H9 (cell line): ENCODE measurements around the gene GGA1. TPM values are rescaled to one million over a fixed set of nuclear protein-coding genes. Genes with fewer than 3 reads are reported as not detected.

Experiments
- DNase-seq: peaks from one replicate; pipeline ENCODE4 v3.0.0-alpha.2; 2017
- H2AFZ ChIP-seq: one replicate; pipeline ENCODE4 v1.6.1; 2013; ENCODE audit warnings: mild to moderate bottlenecking, low read length, control low read depth, moderate library complexity
- H2AK5ac ChIP-seq: 2 replicates; pipeline ENCODE4 v1.6.1; 2013; ENCODE audit warnings: low read length, control low read depth, mixed read lengths; ENCODE audit not compliant: insufficient read length
- H2BK120ac ChIP-seq: one replicate; pipeline ENCODE4 v1.6.1; 2013; ENCODE audit warnings: low read depth, mild to moderate bottlenecking, low read length, control low read depth, inconsistent platforms; ENCODE audit not compliant: poor library complexity, severe bottlenecking
- H2BK12ac ChIP-seq: 2 replicates; pipeline ENCODE4 v1.6.1; 2013; ENCODE audit warnings: low read length, control low read depth, mixed read lengths, low read depth; ENCODE audit not compliant: insufficient read length
- H2BK15ac ChIP-seq: 2 replicates; pipeline ENCODE4 v1.6.1; 2013; ENCODE audit warnings: low read depth, low read length, control low read depth
- H2BK20ac ChIP-seq: one replicate; pipeline ENCODE4 v1.6.1; 2013; ENCODE audit warnings: low read depth, mild to moderate bottlenecking, low read length, control low read depth, inconsistent platforms; ENCODE audit not compliant: poor library complexity, severe bottlenecking
- H2BK5ac ChIP-seq: 2 replicates; pipeline ENCODE4 v1.6.1; 2013; ENCODE audit warnings: low read length, control low read depth, mixed read lengths; ENCODE audit not compliant: insufficient read length
- H3K14ac ChIP-seq: 2 replicates; pipeline ENCODE4 v1.6.1; 2013; ENCODE audit warnings: low read length, control low read depth; ENCODE audit not compliant: insufficient read depth
- H3K18ac ChIP-seq: 2 replicates; pipeline ENCODE4 v1.6.1; 2013; ENCODE audit warnings: low read depth, mild to moderate bottlenecking, mixed read lengths, low read length, control low read depth; ENCODE audit not compliant: insufficient read length
- H3K23ac ChIP-seq: 2 replicates; pipeline ENCODE4 v1.6.1; 2013; ENCODE audit warnings: low read length, control low read depth, mixed read lengths, low read depth; ENCODE audit not compliant: insufficient read length
- H3K23me2 ChIP-seq: 2 replicates; pipeline ENCODE4 v1.6.1; 2013; ENCODE audit warnings: low read depth, mild to moderate bottlenecking, mixed read lengths, low read length, control low read depth; ENCODE audit not compliant: insufficient read length, poor library complexity, severe bottlenecking
- H3K27ac ChIP-seq: 2 replicates; pipeline ENCODE4 v1.5.1; 2013; ENCODE audit warnings: low read length, control low read depth, mixed read lengths, low read depth; ENCODE audit not compliant: insufficient read length
- H3K27me3 ChIP-seq: 2 replicates; pipeline ENCODE4 v1.6.1; 2013; ENCODE audit warnings: low read length, control low read depth, inconsistent platforms; ENCODE audit not compliant: insufficient read depth
- H3K4ac ChIP-seq: 2 replicates; pipeline ENCODE4 v1.6.1; 2013; ENCODE audit warnings: low read depth, mild to moderate bottlenecking, control low read depth, inconsistent platforms, low read length, moderate library complexity
- H3K4me1 ChIP-seq: 2 replicates; pipeline ENCODE4 v1.6.1; 2013; ENCODE audit warnings: low read length, control low read depth, inconsistent platforms; ENCODE audit not compliant: insufficient read depth
- H3K4me2 ChIP-seq: 2 replicates; pipeline ENCODE4 v1.6.1; 2013; ENCODE audit warnings: low read length, control low read depth, mixed read lengths; ENCODE audit not compliant: insufficient read length, insufficient read depth
- H3K56ac ChIP-seq: 2 replicates; pipeline ENCODE4 v1.6.1; 2013; ENCODE audit warnings: low read depth, mild to moderate bottlenecking, mixed read lengths, low read length, control low read depth; ENCODE audit not compliant: insufficient read length
- H3K79me1 ChIP-seq: 2 replicates; pipeline ENCODE4 v1.6.1; 2013; ENCODE audit warnings: low read depth, mild to moderate bottlenecking, moderate library complexity, low read length, control low read depth, inconsistent platforms; ENCODE audit not compliant: insufficient read depth, poor library complexity, severe bottlenecking
- H3K79me2 ChIP-seq: 2 replicates; pipeline ENCODE4 v1.6.1; 2013; ENCODE audit warnings: low read length, control low read depth, inconsistent platforms; ENCODE audit not compliant: insufficient read depth
- H3K9ac ChIP-seq: 2 replicates; pipeline ENCODE4 v1.6.1; 2013; ENCODE audit warnings: low read length, control low read depth, mixed read lengths; ENCODE audit not compliant: insufficient read length; ENCODE audit errors: extremely low read depth
- H3K9me3 ChIP-seq: one replicate; pipeline ENCODE4 v1.6.1; 2013; ENCODE audit warnings: low read depth, low read length, inconsistent platforms; ENCODE audit not compliant: control insufficient read depth
- H3T11ph ChIP-seq: one replicate; pipeline ENCODE4 v1.6.1; 2013; ENCODE audit warnings: mild to moderate bottlenecking, low read length, control low read depth, inconsistent platforms
- H4K20me1 ChIP-seq: one replicate; pipeline ENCODE4 v1.6.1; 2013; ENCODE audit not compliant: control insufficient read depth, insufficient read length, insufficient read depth
- H4K5ac ChIP-seq: 2 replicates; pipeline ENCODE4 v1.6.1; 2013; ENCODE audit warnings: low read depth, mild to moderate bottlenecking, mixed read lengths, low read length, control low read depth; ENCODE audit not compliant: insufficient read length
- H4K8ac ChIP-seq: replicated peaks from 2 replicates; pipeline ENCODE4 v1.6.1; 2013; ENCODE audit warnings: low read length, control low read depth, mixed read lengths, low read depth; ENCODE audit not compliant: insufficient read length
- H4K91ac ChIP-seq: 2 replicates; pipeline ENCODE4 v1.6.1; 2013; ENCODE audit warnings: low read depth, mild to moderate bottlenecking, moderate library complexity, mixed read lengths, low read length, control low read depth; ENCODE audit not compliant: insufficient read length
- H3K27ac Mint-ChIP-seq, 3 experiments: 2 replicates in 2 of 3; 3 replicates in 1 of 3; pipeline ENCODE4 v1.8.0; 2020 to 2021; ENCODE audit warnings: mixed read lengths in 3 of 3, mild to moderate bottlenecking in 1 of 3, moderate library complexity in 1 of 3
- H3K27me3 Mint-ChIP-seq: 2 replicates; pipeline ENCODE4 v1.8.0; 2021; ENCODE audit warnings: low read depth, mild to moderate bottlenecking, moderate library complexity, mixed read lengths
- H3K36me3 Mint-ChIP-seq, 3 experiments: 2 replicates in 2 of 3; 3 replicates in 1 of 3; pipeline ENCODE4 v1.8.0; 2020 to 2021; ENCODE audit warnings: low read depth in 3 of 3, mixed read lengths in 3 of 3; ENCODE audit not compliant: insufficient read depth in 1 of 3
- H3K4me1 Mint-ChIP-seq, 2 experiments: 2 replicates each; pipeline ENCODE4 v1.8.0; 2020; ENCODE audit warnings: mixed read lengths in 2 of 2
- H3K4me3 Mint-ChIP-seq, 2 experiments: 2 replicates in 1 of 2; 3 replicates in 1 of 2; pipeline ENCODE4 v1.8.0; 2020 to 2021; ENCODE audit warnings: mild to moderate bottlenecking in 2 of 2, mixed read lengths in 2 of 2, moderate library complexity in 1 of 2
- H3K9me3 Mint-ChIP-seq, 2 experiments: 2 replicates in 1 of 2; 3 replicates in 1 of 2; pipeline ENCODE4 v1.8.0; 2020; ENCODE audit warnings: mild to moderate bottlenecking in 2 of 2, mixed read lengths in 2 of 2, moderate library complexity in 1 of 2
- WGBS: extraction: QIAGEN DNeasy Blood & Tissue Kit; methylation state at CpG from one replicate; pipeline ENCODE4 v1.1.7; 2013; ENCODE audit warnings: missing lambda C conversion rate, low lambda C conversion rate, mixed read lengths; ENCODE audit not compliant: insufficient read length; ENCODE audit errors: extremely low coverage; 5-methylcytosine and 5-hydroxymethylcytosine counted together
- total RNA-seq: library from RNA; stranded (reverse); gene quantifications from 2 replicates; pipeline ENCODE4 v1.2.1, GENCODE V29; 2021
- TF ChIP-seq, protein P1 (sequence below): fragments of 200-600 bp; sonication (generic); conservative IDR thresholded peaks from 3 replicates; pipeline ENCODE4 v1.8.0; 2021; ENCODE audit warnings: antibody characterized with exemption, mild to moderate bottlenecking

GGA1 gene
- total RNA-seq, 1 experiment from 2014 or later = 61.7 TPM

DNA sequence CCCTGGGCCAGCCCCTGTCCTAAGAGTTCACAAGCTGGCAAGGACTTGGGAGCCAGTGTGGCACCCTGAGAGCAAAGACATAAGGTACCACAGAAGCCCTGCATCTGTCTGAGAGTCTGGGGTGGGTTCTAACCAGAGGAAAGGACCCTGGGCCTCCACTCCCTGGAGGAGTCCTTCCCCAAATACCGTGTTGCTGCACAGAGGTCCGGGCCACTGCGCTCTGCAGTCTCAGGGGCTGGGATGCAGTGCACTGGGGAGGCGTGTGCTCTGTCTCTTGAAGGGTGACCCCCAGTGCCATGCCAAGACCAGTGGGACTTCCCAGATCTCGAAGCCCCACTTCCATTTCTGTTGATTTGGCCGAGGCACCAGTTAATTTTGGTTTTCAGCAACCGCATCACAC, 26.5 kb downstream of the GGA1 start:
- H2BK120ac ChIP-seq = no peak overlapping the region
- no peak overlapping the region for H2AFZ ChIP-seq
- no peak overlapping the region for H3K27ac ChIP-seq
- H3K9me3 ChIP-seq = no peaks in the 10 kb centered on the region
- no peak overlapping the region for H3K14ac ChIP-seq
- H3K4me1 Mint-ChIP-seq = peaks cover 31 to 37% of the 10 kb centered on the region in 2 experiments
- H3K4me3 Mint-ChIP-seq = no peak overlapping the region
- no peak overlapping the region for H2BK5ac ChIP-seq
- H4K8ac ChIP-seq = no peak overlapping the region
- H2BK12ac ChIP-seq = no peak overlapping the region
- H3K79me2 ChIP-seq = no peaks in the 10 kb centered on the region
- H3K27me3 Mint-ChIP-seq = no peaks in the 10 kb centered on the region; the same call in 1 of the 2 replicates
- no peak overlapping the region for H4K5ac ChIP-seq
- peaks cover 0 to 12% (median 8%) of the 10 kb centered on the region in 3 experiments; a peak in 5 of 7 replicates for H3K36me3 Mint-ChIP-seq
- H3K23ac ChIP-seq = no peak overlapping the region
- TF ChIP-seq, protein P1, sequence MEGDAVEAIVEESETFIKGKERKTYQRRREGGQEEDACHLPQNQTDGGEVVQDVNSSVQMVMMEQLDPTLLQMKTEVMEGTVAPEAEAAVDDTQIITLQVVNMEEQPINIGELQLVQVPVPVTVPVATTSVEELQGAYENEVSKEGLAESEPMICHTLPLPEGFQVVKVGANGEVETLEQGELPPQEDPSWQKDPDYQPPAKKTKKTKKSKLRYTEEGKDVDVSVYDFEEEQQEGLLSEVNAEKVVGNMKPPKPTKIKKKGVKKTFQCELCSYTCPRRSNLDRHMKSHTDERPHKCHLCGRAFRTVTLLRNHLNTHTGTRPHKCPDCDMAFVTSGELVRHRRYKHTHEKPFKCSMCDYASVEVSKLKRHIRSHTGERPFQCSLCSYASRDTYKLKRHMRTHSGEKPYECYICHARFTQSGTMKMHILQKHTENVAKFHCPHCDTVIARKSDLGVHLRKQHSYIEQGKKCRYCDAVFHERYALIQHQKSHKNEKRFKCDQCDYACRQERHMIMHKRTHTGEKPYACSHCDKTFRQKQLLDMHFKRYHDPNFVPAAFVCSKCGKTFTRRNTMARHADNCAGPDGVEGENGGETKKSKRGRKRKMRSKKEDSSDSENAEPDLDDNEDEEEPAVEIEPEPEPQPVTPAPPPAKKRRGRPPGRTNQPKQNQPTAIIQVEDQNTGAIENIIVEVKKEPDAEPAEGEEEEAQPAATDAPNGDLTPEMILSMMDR = no peak
- no peak overlapping the region for H3K4me2 ChIP-seq
- H3K9ac ChIP-seq = no peak overlapping the region
- H2BK15ac ChIP-seq = no peak overlapping the region
- no peak overlapping the region for H2BK20ac ChIP-seq
- DNase-seq = no peak
- no peaks in the 10 kb centered on the region for H3K27me3 ChIP-seq
- H3K18ac ChIP-seq = no peak overlapping the region
- no peak overlapping the region for H3K56ac ChIP-seq
- no CpG with 5 or more reads among the region's 7 CpGs for WGBS
- peaks cover 8% of the 10 kb centered on the region for H3K23me2 ChIP-seq
- no peak overlapping the region for H3T11ph ChIP-seq
- H3K79me1 ChIP-seq = no peaks in the 10 kb centered on the region
- H4K91ac ChIP-seq = no peak overlapping the region
- no peaks in the 10 kb centered on the region for H4K20me1 ChIP-seq
- no peak overlapping the region for H2AK5ac ChIP-seq
- no peak overlapping the region for H3K4ac ChIP-seq
- peaks cover 5% of the 10 kb centered on the region; the same call in 1 of the 2 replicates for H3K4me1 ChIP-seq
- no peak overlapping the region for H3K27ac Mint-ChIP-seq
- no peaks in the 10 kb centered on the region for H3K9me3 Mint-ChIP-seq
